Osteoblast (primary cell): ENCODE data around the gene KLF18. TPM values are rescaled to one million over a fixed set of nuclear protein-coding genes. Genes with fewer than 3 reads are reported as not detected.

Experiments used
- DNase-seq: peaks from one replicate; pipeline ENCODE4 v3.0.0; 2011; ENCODE audit warnings: low spot score, mixed read lengths; ENCODE audit not compliant: insufficient read length; ENCODE audit errors: missing footprints
- H2AFZ ChIP-seq: 2 replicates; pipeline ENCODE4 v1.6.0; 2011; ENCODE audit warnings: mild to moderate bottlenecking, low read length
- H3K27ac ChIP-seq: 2 replicates; pipeline ENCODE4 v1.5.1; 2011; ENCODE audit warnings: mild to moderate bottlenecking, low read depth, low read length, moderate library complexity
- H3K27me3 ChIP-seq: 2 replicates; pipeline ENCODE4 v1.6.0; 2012; ENCODE audit warnings: mild to moderate bottlenecking, control low read depth, inconsistent platforms, low read length, moderate library complexity; ENCODE audit not compliant: insufficient read depth
- H3K36me3 ChIP-seq: 2 replicates; pipeline ENCODE4 v1.5.1; 2011; ENCODE audit warnings: mild to moderate bottlenecking, low read length, control low read depth, moderate library complexity; ENCODE audit not compliant: insufficient read depth
- H3K4me1 ChIP-seq: 2 replicates; pipeline ENCODE4 v1.5.1; 2011; ENCODE audit warnings: mild to moderate bottlenecking, low read length, control low read depth, moderate library complexity; ENCODE audit not compliant: insufficient read depth
- H3K4me2 ChIP-seq: 2 replicates; pipeline ENCODE4 v1.6.0; 2011; ENCODE audit warnings: mild to moderate bottlenecking, low read length; ENCODE audit not compliant: insufficient read depth
- H3K4me3 ChIP-seq: fragments of 200-600 bp; sonication (generic); 3 replicates; pipeline ENCODE4 v1.5.1; 2012; ENCODE audit warnings: mild to moderate bottlenecking, low read length, inconsistent platforms; ENCODE audit not compliant: insufficient read depth
- H3K79me2 ChIP-seq: 2 replicates; pipeline ENCODE4 v1.6.0; 2012; ENCODE audit warnings: mild to moderate bottlenecking, low read length, control low read depth, inconsistent platforms; ENCODE audit not compliant: insufficient read depth
- H3K9me3 ChIP-seq: 2 replicates; pipeline ENCODE4 v1.5.1; 2011; ENCODE audit warnings: low read depth, low read length, control low read depth
- H4K20me1 ChIP-seq: 2 replicates; pipeline ENCODE4 v1.6.0; 2012; ENCODE audit warnings: mild to moderate bottlenecking, low read length, control low read depth; ENCODE audit not compliant: insufficient read depth
- CTCF ChIP-seq: IDR thresholded peaks from 2 replicates; pipeline ENCODE4 v1.5.1; 2011; ENCODE audit warnings: mild to moderate bottlenecking, low read depth, low read length, moderate library complexity; ENCODE audit errors: extremely low read depth
- total RNA-seq: library from RNA; depleted of rRNA; stranded (reverse); fragments of >200 nt; gene quantifications from 2 replicates; pipeline ENCODE4 v1.2.3, GENCODE V29; 2012

Gene KLF18
- total RNA-seq, 1 donor = not detected

- no peak for DNase-seq
- no peak overlapping the region for H3K4me3 ChIP-seq
- no peaks in the 10 kb centered on the region for H3K27me3 ChIP-seq
- H3K36me3 ChIP-seq = no peaks in the 10 kb centered on the region
- no peak overlapping the region for H3K27ac ChIP-seq
- H4K20me1 ChIP-seq = no peaks in the 10 kb centered on the region
- H3K79me2 ChIP-seq = no peaks in the 10 kb centered on the region
- H3K9me3 ChIP-seq = no peaks in the 10 kb centered on the region
- no peak for TF ChIP-seq CTCF
- H3K4me2 ChIP-seq = no peak overlapping the region
- no peak overlapping the region for H2AFZ ChIP-seq
- H3K4me1 ChIP-seq = peaks cover 10% of the 10 kb centered on the region
Observed at GRCh38 chr1:44110916-44111315, 30.5 kb downstream of the KLF18 start.

- no peak overlapping the region for H3K27ac ChIP-seq
- no peaks in the 10 kb centered on the region for H3K9me3 ChIP-seq
- H4K20me1 ChIP-seq = no peaks in the 10 kb centered on the region
- H3K4me3 ChIP-seq = no peak overlapping the region
- no peaks in the 10 kb centered on the region for H3K79me2 ChIP-seq
- no peak overlapping the region for H3K4me2 ChIP-seq
- no peaks in the 10 kb centered on the region for H3K27me3 ChIP-seq
- peaks cover 10% of the 10 kb centered on the region for H3K4me1 ChIP-seq
- H2AFZ ChIP-seq = peak overlapping the region; percentile 43
- H3K36me3 ChIP-seq = no peaks in the 10 kb centered on the region
- DNase-seq = no peak
- TF ChIP-seq CTCF = no peak
Observed at GRCh38 chr1:44108971-44109370, 32.5 kb downstream of the KLF18 start.

DNA sequence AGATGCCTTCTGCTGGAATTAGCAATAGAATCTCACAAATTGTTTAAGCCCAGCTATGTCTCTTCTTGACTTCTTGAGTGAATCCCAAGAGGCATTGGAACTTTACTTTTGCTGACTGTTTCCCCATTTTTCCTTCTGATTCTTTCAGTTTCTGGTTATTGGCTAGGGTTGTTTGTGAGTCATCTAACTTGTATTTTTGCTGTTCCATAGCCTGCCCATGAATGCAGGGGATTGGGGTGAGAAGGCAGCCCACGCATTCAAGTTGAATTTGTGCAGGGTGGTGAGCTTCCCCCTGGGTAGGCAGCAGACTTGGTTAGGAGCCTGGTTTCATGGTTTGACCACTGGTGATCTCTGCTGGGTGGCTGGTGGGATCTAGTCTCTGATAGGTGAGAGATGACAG is 33.2 kb downstream of the KLF18 start:
- no peaks in the 10 kb centered on the region for H3K36me3 ChIP-seq
- H3K9me3 ChIP-seq = no peaks in the 10 kb centered on the region
- H4K20me1 ChIP-seq = no peaks in the 10 kb centered on the region
- H3K4me3 ChIP-seq = peak overlapping the region; percentile 22
- TF ChIP-seq CTCF = no peak
- H2AFZ ChIP-seq = peak overlapping the region; percentile 60
- H3K27ac ChIP-seq = peak overlapping the region; percentile 11
- H3K79me2 ChIP-seq = no peaks in the 10 kb centered on the region
- peaks cover 10% of the 10 kb centered on the region for H3K4me1 ChIP-seq
- peak; percentile 92 for DNase-seq
- H3K27me3 ChIP-seq = no peaks in the 10 kb centered on the region
- peak overlapping the region; percentile 63 for H3K4me2 ChIP-seq

DNA sequence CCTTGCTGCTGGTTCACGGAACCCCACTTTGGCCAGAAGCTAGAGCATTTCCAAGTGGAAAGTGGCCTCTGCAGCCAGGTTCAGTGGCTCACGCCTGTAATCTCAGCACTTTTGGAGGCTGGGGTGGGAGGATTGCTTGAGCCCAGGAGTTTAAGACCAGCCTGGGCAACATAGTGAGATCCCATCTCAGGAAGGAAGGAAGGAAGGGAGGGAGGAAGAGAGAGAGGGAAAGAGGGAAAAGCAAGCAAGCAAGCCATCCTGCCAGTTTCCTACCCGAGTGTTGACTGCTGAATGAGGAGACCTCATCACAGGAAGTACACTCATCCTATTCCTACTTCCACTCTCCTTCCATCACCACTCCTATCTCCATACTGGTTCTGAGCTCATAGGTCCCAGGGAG is 35.6 kb downstream of the KLF18 start:
- no peaks in the 10 kb centered on the region for H4K20me1 ChIP-seq
- TF ChIP-seq CTCF = no peak
- H3K4me1 ChIP-seq = peaks cover 10% of the 10 kb centered on the region
- H3K4me2 ChIP-seq = no peak overlapping the region
- DNase-seq = no peak
- no peak overlapping the region for H3K4me3 ChIP-seq
- no peaks in the 10 kb centered on the region for H3K9me3 ChIP-seq
- H3K27ac ChIP-seq = no peak overlapping the region
- no peaks in the 10 kb centered on the region for H3K27me3 ChIP-seq
- no peaks in the 10 kb centered on the region for H3K36me3 ChIP-seq
- H3K79me2 ChIP-seq = no peaks in the 10 kb centered on the region
- no peak overlapping the region for H2AFZ ChIP-seq
